Epithelial cell of proximal tubule (primary cell): ENCODE results near the gene WBP2NL. TPM values are rescaled to one million over a fixed set of nuclear protein-coding genes. Genes with fewer than 3 reads are reported as not detected.

ENCODE experiments used
- DNase-seq: peaks from one replicate; pipeline ENCODE4 v3.0.0-alpha.2; 2011; ENCODE audit warnings: low read depth
- H3K4me3 ChIP-seq: 2 replicates; pipeline ENCODE4 v1.5.1; 2011; ENCODE audit warnings: low read depth, mild to moderate bottlenecking, low read length
- total RNA-seq: library from RNA; depleted of rRNA; stranded (reverse); fragments of >200 nt; gene quantifications from 2 replicates; pipeline ENCODE4 v1.2.3, GENCODE V29; 2015
- TF ChIP-seq, protein P1 (sequence below): conservative IDR thresholded peaks from 2 replicates; pipeline ENCODE4 v1.5.1; 2012; ENCODE audit warnings: low read depth, mild to moderate bottlenecking, low read length

Gene WBP2NL
- total RNA-seq, 1 donor from 2014 or later: 0.17 TPM

GRCh38 chr22:42064629-42065028 is 66.0 kb downstream of the WBP2NL start:
- DNase-seq: no peak
- H3K4me3 ChIP-seq: no peak overlapping the region
- TF ChIP-seq, protein P1, sequence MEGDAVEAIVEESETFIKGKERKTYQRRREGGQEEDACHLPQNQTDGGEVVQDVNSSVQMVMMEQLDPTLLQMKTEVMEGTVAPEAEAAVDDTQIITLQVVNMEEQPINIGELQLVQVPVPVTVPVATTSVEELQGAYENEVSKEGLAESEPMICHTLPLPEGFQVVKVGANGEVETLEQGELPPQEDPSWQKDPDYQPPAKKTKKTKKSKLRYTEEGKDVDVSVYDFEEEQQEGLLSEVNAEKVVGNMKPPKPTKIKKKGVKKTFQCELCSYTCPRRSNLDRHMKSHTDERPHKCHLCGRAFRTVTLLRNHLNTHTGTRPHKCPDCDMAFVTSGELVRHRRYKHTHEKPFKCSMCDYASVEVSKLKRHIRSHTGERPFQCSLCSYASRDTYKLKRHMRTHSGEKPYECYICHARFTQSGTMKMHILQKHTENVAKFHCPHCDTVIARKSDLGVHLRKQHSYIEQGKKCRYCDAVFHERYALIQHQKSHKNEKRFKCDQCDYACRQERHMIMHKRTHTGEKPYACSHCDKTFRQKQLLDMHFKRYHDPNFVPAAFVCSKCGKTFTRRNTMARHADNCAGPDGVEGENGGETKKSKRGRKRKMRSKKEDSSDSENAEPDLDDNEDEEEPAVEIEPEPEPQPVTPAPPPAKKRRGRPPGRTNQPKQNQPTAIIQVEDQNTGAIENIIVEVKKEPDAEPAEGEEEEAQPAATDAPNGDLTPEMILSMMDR: no peak

GRCh38 chr22:42065438-42066125 is 67.0 kb downstream of the WBP2NL start:
- no peak for DNase-seq
- no peak overlapping the region for H3K4me3 ChIP-seq
- TF ChIP-seq, protein P1: no peak

DNA sequence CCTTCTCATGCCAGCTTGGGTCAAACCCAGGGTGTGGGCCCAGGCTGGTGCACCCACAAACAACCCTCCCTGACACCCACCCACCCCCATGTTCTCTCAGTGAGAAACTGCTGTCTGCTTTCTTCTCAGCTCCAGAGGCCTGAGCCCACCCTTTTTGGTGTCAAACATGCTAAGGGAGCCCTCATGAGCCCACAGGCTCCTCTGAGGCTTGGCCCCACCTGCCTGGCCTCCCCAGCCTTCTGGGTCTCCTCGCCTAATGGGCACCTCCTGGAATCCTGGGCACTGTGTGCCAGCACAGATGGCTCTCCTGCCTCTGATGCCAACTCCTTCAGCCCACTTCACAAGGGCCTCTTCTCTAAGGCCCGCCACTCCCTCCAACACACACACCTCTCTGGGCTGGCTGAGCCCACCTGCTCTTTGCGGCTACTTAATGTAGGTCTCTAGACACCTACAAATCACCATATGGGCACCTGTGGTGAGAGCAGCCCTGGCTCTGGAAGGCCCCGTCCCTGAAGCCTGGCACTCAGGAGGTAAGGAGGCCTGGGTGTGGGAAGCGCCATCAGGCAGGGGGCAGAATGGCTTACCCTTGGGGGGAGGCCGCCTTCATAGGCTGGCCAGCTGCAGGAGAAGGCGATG is 67.7 kb downstream of the WBP2NL start:
- no peak for DNase-seq
- TF ChIP-seq, protein P1: no peak
- H3K4me3 ChIP-seq: no peak overlapping the region

GRCh38 chr22:42066937-42067336 is 68.3 kb downstream of the WBP2NL start:
- TF ChIP-seq, protein P1: no peak

DNA sequence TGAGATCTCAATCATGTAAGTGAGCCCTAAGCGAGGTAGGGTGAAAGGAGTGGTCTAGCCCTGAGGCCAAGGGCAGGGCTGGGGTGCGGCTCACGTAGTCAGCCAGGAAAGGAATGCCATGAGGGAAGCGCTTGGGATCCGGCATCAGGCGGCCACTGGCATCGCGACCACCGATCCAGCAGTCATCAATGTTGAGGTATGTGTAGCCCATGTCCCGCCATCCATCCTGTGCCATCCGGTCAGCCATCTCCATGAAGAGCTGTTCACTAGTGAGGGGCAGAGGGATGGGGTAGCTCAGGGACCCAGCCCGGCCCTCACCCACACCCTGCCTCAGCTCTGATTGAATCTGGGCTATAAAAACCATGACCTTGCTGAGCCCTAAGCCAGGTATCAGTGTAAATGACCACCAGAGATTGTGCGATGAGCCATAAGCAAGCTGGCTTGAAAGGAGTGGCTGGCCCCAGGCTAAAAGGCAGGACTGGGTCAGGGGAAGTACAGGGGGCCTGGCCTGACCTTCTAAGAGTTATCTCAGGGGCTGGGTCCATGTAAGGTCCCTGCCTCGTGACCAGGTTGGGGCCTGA is 69.2 kb downstream of the WBP2NL start:
- TF ChIP-seq, protein P1: no peak
- no peak for DNase-seq
- H3K4me3 ChIP-seq: no peak overlapping the region

More at GRCh38 chr22:42066937-42067336, 68.3 kb downstream of the WBP2NL start:
- no peak overlapping the region for H3K4me3 ChIP-seq
- no peak for DNase-seq

DNA sequence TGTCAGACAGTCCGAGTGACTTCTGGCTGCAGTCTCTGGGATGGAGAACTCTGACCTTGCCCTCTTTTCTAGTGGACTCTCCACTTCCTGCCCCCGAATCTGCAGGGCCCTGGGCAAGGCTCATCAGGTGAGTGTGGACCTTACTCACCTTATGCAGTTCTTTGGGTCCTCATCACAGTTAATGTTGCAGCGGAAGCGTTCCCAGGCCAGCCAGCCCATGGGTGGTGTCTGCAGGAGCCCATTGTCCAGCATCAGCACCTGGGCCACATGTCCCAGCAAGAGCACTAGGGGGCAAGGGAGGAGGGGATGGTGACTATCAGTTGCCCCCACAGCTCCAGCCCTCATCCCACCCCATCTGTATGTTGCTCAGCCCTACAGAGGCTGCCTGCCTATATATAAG is 69.7 kb downstream of the WBP2NL start:
- TF ChIP-seq, protein P1: no peak
- H3K4me3 ChIP-seq: no peak overlapping the region
- no peak for DNase-seq
